ENCODE data around the gene RCC1.
"Not testable (repeated sequence)": the region's sequence is repeated elsewhere in the genome, so short reads cannot be mapped to it uniquely, and the experiment has no call there.

Gene RCC1

GRCh38 chr1:28512058-28512611 is 6.3 kb downstream of the RCC1 start:
- no peak for DNase-seq

DNA sequence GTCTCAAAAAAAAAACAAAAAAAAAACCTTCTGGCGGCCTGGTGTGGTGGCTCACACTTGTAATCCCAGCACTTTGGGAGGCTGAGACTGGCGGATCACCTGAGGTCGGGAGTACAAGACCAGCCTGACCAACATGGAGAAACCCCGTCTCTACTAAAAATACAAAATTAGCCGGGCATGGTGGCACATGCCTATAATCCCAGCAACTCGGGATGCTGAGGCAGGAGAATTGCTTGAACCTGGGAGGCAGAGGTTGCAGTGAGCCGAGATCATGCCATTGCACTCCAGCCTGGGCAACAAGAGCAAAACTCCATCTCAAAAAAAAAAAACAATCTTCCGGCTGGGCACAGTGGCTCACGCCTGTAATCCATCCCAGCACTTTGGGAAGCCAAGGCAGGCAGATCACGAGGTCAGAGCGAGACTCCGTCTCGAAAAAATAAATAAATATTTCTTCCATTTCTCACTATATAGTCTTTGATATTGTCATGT is 8.6 kb downstream of the RCC1 start:
- not testable (repeated sequence) for DNase-seq

GRCh38 chr1:28516518-28516956 is 10.7 kb downstream of the RCC1 start:
- no peak for DNase-seq

GRCh38 chr1:28517649-28517999 is 11.8 kb downstream of the RCC1 start:
- DNase-seq, result no peak

- peak; percentile 82 for DNase-seq
These were observed 12.3 kb downstream of the RCC1 start for GRCh38 chr1:28518000-28518744.

- DNase-seq, result no peak
These were observed 13.0 kb downstream of the RCC1 start for GRCh38 chr1:28518745-28519341.

DNA sequence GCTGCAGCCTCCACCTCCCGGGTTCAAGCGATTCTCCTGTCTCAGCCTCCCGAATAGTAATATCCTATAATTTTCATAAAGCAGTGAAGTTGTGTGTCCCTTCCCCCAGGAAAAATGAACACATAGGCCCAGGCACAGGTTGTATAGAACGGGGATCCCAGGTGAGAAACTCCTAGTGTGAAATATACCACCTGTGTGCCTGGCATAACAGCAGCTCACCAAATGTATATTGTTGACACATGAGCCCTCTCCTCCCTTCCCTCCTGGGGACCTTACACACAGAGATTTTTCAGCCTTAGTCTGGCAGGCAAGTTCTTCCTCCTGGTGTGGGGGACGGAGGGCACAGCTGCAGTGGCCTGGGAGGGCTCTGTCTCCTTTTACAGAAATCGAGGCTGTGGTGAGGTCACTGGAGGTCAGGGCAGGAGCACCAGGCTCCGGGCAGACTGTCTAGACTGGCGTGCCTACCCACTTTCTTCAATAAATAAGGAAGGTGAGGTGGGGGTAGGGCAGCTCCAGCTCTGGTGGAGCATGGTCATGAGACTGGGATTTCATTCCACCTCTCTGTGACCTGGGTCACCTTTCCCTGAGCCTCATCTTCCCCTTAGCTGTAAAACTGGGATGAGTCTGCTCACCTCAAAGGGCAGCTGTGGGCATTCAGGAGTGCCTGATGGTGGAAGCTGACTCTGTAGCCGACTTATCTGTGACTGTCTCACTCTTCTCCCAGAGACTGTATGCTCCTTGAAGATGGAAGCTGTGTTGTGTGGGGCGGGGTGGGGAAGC is 14.3 kb downstream of the RCC1 start:
- no peak for DNase-seq

GRCh38 chr1:28520796-28521195 is 15.0 kb downstream of the RCC1 start:
- DNase-seq, result not testable (repeated sequence)

GRCh38 chr1:28521502-28522164 is 15.8 kb downstream of the RCC1 start:
- DNase-seq, result no peak

DNA sequence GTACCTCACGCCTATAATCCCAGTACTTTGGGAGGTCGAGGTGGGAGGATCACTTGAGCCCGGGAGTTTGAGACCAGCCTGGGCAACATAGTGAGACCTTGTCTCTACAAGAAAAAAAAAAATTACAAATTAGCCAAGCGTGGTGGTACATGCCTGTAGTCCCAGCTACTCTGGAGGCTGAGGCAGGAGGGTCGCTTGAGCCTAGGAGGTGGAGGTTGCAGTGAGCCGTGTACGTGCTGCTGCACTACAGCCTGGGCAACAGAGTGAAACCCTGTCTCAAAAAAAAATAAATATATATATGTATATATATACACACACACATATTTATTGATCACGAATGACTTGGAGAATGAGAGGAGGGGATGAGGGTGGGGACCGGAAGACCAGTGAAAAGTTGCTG is 16.7 kb downstream of the RCC1 start:
- DNase-seq, result not testable (repeated sequence)

DNA sequence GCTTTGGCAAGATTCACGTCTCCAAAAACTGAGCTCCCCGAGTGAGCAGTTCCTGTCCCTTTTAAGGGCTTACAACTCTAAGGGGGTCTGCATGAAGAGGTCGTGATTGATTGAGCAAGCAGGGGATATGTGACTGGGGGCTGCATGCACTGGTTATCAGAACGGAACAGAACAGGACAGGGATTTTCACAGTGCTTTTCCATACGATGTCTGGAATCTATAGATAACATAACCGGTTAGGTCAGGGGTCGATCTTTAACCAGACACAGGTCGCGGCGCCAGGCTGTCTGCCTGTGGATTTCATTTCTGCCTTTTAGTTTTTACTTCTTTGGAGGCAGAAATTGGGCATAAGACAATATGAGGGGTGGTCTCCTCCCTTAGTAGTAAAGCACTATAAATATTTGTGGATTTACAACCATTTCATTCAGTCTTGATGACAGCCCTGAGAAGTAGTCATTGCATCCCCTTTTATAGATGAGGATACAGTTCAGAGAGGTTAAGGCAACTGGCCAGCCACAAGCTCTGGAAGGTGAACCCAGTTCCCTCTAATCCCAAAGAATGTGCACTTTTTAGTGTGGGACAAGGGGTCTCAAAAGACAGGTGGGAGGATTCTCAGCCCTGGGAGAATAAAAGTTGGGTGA is 19.3 kb downstream of the RCC1 start:
- DNase-seq, result not testable (repeated sequence)

GRCh38 chr1:28526886-28527285 is 21.0 kb downstream of the RCC1 start:
- DNase-seq, result no peak

DNA sequence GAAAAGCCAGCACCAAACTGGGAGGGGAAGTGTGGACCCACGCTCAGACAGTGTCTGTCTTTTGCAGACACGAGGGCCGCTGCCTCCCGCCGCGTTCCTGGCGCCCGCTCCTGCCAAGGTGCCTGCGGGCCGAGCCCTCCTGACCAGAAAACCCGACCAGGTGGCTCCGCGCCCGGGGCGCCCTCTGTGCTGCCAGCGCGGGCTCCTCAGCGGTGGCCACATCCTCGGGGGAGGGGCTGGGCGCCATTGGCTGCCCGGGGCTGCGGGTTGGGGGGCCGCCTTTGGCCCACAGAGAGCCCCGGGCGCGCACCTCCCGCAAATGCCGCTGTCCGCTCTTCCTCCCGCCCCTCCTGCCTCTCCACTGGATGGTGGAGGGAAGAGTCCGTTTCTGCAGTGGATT is 24.6 kb downstream of the RCC1 start:
- DNase-seq, result no peak

- DNase-seq, result no peak
These were observed 28.8 kb downstream of the RCC1 start for GRCh38 chr1:28534671-28535070.

DNA sequence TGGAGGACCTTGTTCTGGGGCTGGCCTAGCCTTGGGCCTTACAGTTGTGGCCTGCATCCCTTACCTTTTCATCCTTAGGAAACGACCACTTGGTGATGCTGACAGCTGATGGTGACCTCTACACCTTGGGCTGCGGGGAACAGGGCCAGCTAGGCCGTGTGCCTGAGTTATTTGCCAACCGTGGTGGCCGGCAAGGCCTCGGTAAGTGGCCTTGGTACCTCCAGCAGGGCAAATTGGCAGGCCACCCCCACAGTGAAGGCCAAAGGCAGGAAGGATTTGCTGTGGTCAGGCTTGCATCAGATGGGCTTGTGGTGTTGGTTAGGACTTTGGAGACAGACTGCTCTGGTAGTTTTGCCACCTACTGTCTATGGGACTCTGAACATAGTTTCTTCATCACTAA is 29.3 kb downstream of the RCC1 start:
- no peak for DNase-seq

GRCh38 chr1:28537457-28538199 is 31.8 kb downstream of the RCC1 start:
- DNase-seq, result no peak

GRCh38 chr1:28538286-28538685 is 32.4 kb downstream of the RCC1 start:
- DNase-seq, result no peak

DNA sequence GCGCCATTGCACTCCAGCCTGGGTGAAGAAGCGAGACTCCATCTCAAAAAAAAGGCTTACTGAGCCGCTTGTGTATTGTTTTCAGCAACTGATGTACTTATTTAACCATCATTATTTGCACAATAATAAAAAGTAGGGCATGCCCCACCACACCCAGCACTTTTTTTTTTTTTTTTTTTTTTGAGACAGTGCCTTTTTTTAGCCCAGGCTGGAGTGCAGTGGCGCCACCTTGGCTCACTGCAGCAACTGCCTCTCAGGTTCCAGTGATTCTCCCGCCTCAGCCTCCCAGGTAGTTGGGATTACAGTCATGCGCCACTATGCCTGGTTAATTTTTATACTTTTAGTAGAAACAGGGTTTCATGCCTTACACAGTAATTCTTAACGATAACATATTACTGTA is 34.8 kb downstream of the RCC1 start:
- no peak for DNase-seq

DNA sequence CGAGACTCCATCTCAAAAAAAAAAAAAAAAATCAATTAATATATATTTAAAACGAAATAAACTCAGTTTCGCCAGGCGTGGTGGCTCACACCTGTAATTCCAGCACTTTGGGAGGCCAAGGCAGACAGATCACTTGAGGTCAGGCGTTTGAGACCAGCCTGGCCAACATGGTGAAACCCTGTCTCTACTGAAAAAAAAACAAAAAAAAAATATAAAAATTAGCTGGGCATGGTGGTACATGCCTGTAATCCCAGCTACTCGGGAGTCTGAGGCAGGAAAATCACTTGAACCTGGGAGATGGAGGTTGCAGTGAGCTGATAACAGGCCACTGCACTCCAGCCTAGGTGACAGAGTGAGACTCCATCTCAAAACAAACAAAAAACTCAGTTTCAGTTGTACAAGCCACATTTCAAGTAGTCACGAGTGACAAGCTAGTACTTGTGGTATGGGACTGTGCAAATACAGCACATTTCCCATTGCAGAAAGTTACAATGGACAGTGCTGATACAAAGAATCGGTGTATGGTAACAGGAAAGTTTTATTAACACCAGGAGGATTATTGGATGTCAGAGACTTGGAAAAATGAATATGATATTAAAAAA is 35.7 kb downstream of the RCC1 start:
- DNase-seq, result not testable (repeated sequence)

DNA sequence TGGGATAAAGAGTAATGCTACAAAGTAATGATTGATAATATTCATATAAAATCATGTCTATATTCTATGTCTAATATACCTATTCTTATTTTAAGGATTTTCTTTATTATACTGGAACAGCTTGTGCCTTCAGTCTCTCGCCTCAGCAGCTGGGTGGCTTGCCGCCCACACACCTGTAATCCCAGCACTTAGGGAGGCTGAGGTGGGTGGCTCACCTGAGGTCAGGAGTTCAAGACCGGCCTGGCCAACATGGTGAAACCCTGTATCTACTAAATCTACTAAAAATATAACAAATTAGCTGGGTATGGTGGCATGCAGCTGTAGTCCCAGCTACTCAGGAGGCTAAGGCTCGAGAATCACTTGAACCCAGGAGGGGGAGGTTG is 39.4 kb downstream of the RCC1 start:
- no peak for DNase-seq

- no peak for DNase-seq
These were observed 42.5 kb downstream of the RCC1 start for GRCh38 chr1:28548318-28548717.

All from effector CD8-positive, alpha-beta T cell (primary cell).